Measurements from ENCODE around the gene CDH4. TPM values are rescaled to one million over a fixed set of nuclear protein-coding genes. Genes with fewer than 3 reads are reported as not detected.

The CDH4 gene
- total and polyA plus RNA-seq, 2 donors from 2014 or later: 1.1 TPM; not detected in 1

DNA sequence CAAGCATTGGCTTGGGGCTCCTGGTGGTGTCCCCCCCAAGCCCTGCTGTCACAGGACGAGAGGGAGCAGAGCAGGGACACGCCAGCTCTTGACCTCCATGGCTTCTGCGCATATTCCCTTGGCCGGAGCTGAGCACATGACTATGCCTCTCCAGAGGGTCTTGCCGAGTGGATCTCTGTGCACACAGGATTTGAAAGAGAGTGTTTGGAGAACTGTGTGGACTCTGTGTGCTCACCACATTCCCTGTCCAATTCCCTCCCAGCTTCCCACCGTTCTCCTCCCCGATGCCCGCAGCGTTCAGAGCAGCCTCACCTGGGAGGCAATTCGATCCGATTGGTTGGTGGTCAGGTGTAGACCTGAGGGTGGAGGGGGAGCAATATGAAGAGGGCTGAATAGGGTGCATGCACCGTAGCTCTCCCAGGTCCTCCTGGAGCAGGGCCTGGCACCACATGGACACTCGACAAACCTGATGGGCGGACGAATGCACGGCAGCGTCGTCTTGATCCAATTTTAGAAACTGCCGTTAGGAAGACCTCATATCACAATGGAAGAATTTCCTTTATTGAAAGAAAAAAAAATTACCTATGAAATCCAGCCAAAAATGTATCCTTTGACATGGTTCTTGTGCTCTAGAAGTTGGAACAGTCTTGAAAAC lies 287.8 kb downstream of the CDH4 start:
- intact Hi-C loops (cut with DNase I): no loop called here
- DNase-seq (peak in 1 of 5 donors; percentile 41), FAIRE-seq (no peak)
- no peaks in the 10 kb centered on the region for H3K27me3 ChIP-seq (ENCODE audit: control insufficient read depth, insufficient read depth, low read length)
- TF ChIP-seq, protein P1, sequence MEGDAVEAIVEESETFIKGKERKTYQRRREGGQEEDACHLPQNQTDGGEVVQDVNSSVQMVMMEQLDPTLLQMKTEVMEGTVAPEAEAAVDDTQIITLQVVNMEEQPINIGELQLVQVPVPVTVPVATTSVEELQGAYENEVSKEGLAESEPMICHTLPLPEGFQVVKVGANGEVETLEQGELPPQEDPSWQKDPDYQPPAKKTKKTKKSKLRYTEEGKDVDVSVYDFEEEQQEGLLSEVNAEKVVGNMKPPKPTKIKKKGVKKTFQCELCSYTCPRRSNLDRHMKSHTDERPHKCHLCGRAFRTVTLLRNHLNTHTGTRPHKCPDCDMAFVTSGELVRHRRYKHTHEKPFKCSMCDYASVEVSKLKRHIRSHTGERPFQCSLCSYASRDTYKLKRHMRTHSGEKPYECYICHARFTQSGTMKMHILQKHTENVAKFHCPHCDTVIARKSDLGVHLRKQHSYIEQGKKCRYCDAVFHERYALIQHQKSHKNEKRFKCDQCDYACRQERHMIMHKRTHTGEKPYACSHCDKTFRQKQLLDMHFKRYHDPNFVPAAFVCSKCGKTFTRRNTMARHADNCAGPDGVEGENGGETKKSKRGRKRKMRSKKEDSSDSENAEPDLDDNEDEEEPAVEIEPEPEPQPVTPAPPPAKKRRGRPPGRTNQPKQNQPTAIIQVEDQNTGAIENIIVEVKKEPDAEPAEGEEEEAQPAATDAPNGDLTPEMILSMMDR (IDR thresholded peaks at IDR 0.05; ENCODE audit: borderline replicate concordance, extremely low read depth, insufficient read depth): no peak
- H3K4me3 ChIP-seq (ENCODE audit: low read length in 3 of 3): no peak overlapping the region
- H3K4me1 ChIP-seq (ENCODE audit: control insufficient read depth in 2 of 3, insufficient read depth in 2 of 3, low read depth in 1 of 3, low read length in 3 of 3): no peaks in the 10 kb centered on the region
- no peak overlapping the region for H3K9ac ChIP-seq (ENCODE audit: low read length in 3 of 3)
- H3K27ac ChIP-seq (ENCODE audit: low read depth in 2 of 2, low read length in 2 of 2): no peak overlapping the region
- no peaks in the 10 kb centered on the region for H3K9me3 ChIP-seq (ENCODE audit: control insufficient read depth in 2 of 3, insufficient read depth in 1 of 3, low read length in 3 of 3)
- no peaks in the 10 kb centered on the region for H3K36me3 ChIP-seq (ENCODE audit: control insufficient read depth in 2 of 3, insufficient read depth in 3 of 3, low read length in 3 of 3)

DNA sequence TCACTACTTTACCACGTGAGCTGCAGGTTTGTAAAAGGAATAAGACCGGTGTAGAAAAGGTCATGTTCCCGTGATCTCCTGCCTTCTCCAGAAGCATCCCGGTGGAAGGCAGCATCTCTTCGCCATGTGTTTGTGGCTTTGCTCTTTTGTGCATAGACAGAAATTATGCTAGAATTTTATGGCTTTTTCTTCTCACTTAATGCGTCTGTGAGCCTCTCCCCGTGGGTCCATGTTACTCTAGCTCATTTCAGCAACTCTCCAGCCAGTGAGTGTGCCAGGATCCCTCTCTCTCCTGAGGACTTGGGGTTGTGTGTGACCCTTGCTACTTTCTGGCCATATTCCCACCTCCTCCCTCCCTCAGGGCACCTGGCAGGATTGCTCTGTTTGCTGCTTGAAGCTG lies 289.5 kb downstream of the CDH4 start:
- no peaks in the 10 kb centered on the region for H3K27me3 ChIP-seq (ENCODE audit: control insufficient read depth, insufficient read depth, low read length)
- no peak overlapping the region for H3K27ac ChIP-seq (ENCODE audit: low read depth in 2 of 2, low read length in 2 of 2)
- no peak overlapping the region for H3K9ac ChIP-seq (ENCODE audit: low read length in 3 of 3)
- no peaks in the 10 kb centered on the region for H3K4me1 ChIP-seq (ENCODE audit: control insufficient read depth in 2 of 3, insufficient read depth in 2 of 3, low read depth in 1 of 3, low read length in 3 of 3)
- H3K9me3 ChIP-seq (ENCODE audit: control insufficient read depth in 2 of 3, insufficient read depth in 1 of 3, low read length in 3 of 3): no peaks in the 10 kb centered on the region
- FAIRE-seq: no peak
- TF ChIP-seq, protein P1 (IDR thresholded peaks at IDR 0.05; ENCODE audit: borderline replicate concordance, extremely low read depth, insufficient read depth): no peak
- no peaks in the 10 kb centered on the region for H3K36me3 ChIP-seq (ENCODE audit: control insufficient read depth in 2 of 3, insufficient read depth in 3 of 3, low read length in 3 of 3)
- H3K4me3 ChIP-seq (ENCODE audit: low read length in 3 of 3): no peak overlapping the region
- intact Hi-C loops (cut with DNase I): no loop called here
- DNase-seq: peak in 1 of 5 donors; percentile 1

DNA sequence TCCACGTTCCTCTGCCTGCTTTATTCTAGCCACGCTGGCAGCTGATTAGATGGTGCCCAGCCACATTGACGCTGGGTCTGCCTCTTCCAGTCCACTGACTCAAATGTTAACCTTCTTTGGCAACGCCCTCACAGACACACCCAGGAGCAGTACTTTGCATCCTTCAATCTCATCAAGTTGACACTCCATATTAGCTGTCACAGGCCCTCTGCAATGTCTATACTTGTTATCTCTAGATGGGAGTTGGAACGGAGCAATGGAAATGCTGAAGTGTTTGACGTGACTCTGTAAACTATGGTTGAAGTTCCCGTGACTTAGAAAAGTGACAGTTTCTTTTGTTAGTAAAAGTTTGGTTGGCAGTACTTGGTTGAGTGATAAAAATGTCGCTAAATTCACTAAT lies 291.0 kb downstream of the CDH4 start:
- Histone ChIP-seq H3K9me3 (ENCODE audit: control insufficient read depth in 2 of 3, insufficient read depth in 1 of 3, low read length in 3 of 3) (no peaks in the 10 kb centered on the region), H3K9ac (ENCODE audit: low read length in 3 of 3) (no peak overlapping the region), H3K36me3 (ENCODE audit: control insufficient read depth in 2 of 3, insufficient read depth in 3 of 3, low read length in 3 of 3) (no peaks in the 10 kb centered on the region), H3K4me1 (ENCODE audit: control insufficient read depth in 2 of 3, insufficient read depth in 2 of 3, low read depth in 1 of 3, low read length in 3 of 3) (no peaks in the 10 kb centered on the region), H3K27ac (ENCODE audit: low read depth in 2 of 2, low read length in 2 of 2) (no peak overlapping the region), H3K27me3 (ENCODE audit: control insufficient read depth, insufficient read depth, low read length) (no peaks in the 10 kb centered on the region), H3K4me3 (ENCODE audit: low read length in 3 of 3) (no peak overlapping the region)
- intact Hi-C loops (cut with DNase I): no loop called here
- FAIRE-seq (no peak), DNase-seq (peak in 1 of 5 donors; percentile 15)
- TF ChIP-seq, protein P1 (IDR thresholded peaks at IDR 0.05; ENCODE audit: borderline replicate concordance, extremely low read depth, insufficient read depth): no peak

Data from kidney (tissue), 14 donors.